ENCODE results near the gene LIMA1. TPM values are rescaled to one million over a fixed set of nuclear protein-coding genes. Genes with fewer than 3 reads are reported as not detected.

The LIMA1 gene
- total RNA-seq, 6 experiments from 2014 or later: 7.3 to 21.9 (median 13.1) TPM

DNA sequence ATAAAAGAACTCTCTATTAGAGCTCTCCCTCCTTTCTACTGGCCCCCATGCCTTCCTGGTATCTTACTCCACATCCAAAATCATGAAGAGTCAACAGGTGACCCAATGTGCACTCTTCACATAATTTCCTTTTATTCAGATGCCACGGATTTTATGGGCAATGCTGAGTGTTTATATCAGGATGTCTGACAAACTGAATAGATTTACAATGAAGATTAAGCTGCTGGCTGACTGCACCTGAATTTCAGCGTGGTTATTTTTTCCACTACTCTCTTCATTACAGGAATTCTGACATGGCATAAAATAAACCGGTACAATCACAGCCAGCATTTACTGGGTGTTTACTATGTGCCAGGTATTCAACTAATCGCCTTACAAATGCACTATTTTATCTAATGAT lies 86.8 kb downstream of the LIMA1 start:
- ATAC-seq (no peak), DNase-seq (no peak)
- Histone ChIP-seq H3K4me3 (no peak overlapping the region), H3K36me3 (peaks cover 0 to 13% (median 0%) of the 10 kb centered on the region in 4 donors), H3K27ac (no peak overlapping the region), H3K27me3 (no peaks in the 10 kb centered on the region), H3K9me3 (no peaks in the 10 kb centered on the region), H3K4me1 (no peaks in the 10 kb centered on the region)
- intact Hi-C loops (cut with DNase I): no loop called here
- 81% methylated on average over 4 of the region's 4 CpGs for WGBS (ENCODE audit: insufficient coverage, low coverage, low lambda C conversion rate, missing lambda C conversion rate)
- no peak for TF ChIP-seq POLR2A (IDR thresholded peaks at IDR 0.05)
- TF ChIP-seq, protein P1, sequence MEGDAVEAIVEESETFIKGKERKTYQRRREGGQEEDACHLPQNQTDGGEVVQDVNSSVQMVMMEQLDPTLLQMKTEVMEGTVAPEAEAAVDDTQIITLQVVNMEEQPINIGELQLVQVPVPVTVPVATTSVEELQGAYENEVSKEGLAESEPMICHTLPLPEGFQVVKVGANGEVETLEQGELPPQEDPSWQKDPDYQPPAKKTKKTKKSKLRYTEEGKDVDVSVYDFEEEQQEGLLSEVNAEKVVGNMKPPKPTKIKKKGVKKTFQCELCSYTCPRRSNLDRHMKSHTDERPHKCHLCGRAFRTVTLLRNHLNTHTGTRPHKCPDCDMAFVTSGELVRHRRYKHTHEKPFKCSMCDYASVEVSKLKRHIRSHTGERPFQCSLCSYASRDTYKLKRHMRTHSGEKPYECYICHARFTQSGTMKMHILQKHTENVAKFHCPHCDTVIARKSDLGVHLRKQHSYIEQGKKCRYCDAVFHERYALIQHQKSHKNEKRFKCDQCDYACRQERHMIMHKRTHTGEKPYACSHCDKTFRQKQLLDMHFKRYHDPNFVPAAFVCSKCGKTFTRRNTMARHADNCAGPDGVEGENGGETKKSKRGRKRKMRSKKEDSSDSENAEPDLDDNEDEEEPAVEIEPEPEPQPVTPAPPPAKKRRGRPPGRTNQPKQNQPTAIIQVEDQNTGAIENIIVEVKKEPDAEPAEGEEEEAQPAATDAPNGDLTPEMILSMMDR (IDR thresholded peaks at IDR 0.05): no peak

DNA sequence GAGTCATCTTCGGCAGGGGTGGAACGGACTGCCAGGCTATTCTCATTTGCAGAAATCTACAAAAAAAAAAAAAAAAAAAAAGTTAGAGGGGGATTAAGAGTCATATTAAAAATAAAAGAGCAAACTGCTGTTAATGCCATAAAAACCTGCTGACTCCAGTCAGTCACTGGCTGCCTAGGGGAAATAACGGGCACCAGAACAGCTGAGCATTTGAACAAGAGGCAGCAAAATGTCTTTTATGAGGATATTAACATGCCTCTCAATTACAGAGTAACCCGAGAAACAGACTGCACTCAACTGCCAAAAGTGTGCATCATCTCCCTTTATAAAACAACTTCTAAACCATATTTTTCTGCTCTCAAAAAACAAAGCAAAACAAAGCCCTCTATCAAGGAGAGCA lies 87.5 kb downstream of the LIMA1 start:
- H3K9me3 ChIP-seq: no peaks in the 10 kb centered on the region
- no peaks in the 10 kb centered on the region for H3K27me3 ChIP-seq
- WGBS (ENCODE audit: insufficient coverage, low coverage, low lambda C conversion rate, missing lambda C conversion rate): 86% methylated on average over 4 of the region's 4 CpGs
- TF ChIP-seq, protein P1 (IDR thresholded peaks at IDR 0.05): no peak
- TF ChIP-seq POLR2A (IDR thresholded peaks at IDR 0.05): no peak
- intact Hi-C loops (cut with DNase I): no loop called here
- no peak overlapping the region for H3K27ac ChIP-seq
- H3K4me1 ChIP-seq: no peaks in the 10 kb centered on the region
- ATAC-seq (no peak), DNase-seq (no peak)
- no peak overlapping the region for H3K4me3 ChIP-seq
- H3K36me3 ChIP-seq: peaks cover 0 to 13% (median 0%) of the 10 kb centered on the region in 4 donors

DNA sequence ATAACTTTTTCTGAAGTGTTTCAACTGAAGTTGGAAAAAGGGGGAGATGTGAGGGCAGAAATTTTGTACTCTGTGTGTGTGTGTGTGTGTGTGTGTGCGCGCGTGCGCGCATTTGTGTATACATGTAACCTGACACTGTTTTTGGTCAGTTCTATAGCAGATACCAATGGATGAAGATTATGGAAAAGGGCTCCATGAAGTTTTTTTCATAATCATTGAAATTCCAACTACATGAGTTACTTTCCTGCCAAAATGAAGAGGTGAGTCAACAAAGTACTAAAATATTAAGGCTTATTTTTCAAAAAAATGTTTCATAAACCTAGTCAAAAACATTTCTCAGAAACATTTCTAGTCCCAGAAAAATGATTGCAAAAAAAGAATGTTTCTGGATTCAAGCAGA lies 90.4 kb downstream of the LIMA1 start:
- H3K27ac ChIP-seq: no peak overlapping the region
- H3K9me3 ChIP-seq: no peaks in the 10 kb centered on the region
- intact Hi-C loops (cut with DNase I): no loop called here
- no peak overlapping the region for H3K4me3 ChIP-seq
- H3K27me3 ChIP-seq: no peaks in the 10 kb centered on the region
- no peaks in the 10 kb centered on the region for H3K4me1 ChIP-seq
- H3K36me3 ChIP-seq: peaks cover 0 to 4% (median 0%) of the 10 kb centered on the region in 4 donors
- 76% methylated on average over 5 of the region's 5 CpGs for WGBS (ENCODE audit: insufficient coverage, low coverage, low lambda C conversion rate, missing lambda C conversion rate)
- TF ChIP-seq POLR2A (IDR thresholded peaks at IDR 0.05): no peak
- TF ChIP-seq, protein P1 (IDR thresholded peaks at IDR 0.05): no peak
- ATAC-seq (no peak), DNase-seq (no peak)

DNA sequence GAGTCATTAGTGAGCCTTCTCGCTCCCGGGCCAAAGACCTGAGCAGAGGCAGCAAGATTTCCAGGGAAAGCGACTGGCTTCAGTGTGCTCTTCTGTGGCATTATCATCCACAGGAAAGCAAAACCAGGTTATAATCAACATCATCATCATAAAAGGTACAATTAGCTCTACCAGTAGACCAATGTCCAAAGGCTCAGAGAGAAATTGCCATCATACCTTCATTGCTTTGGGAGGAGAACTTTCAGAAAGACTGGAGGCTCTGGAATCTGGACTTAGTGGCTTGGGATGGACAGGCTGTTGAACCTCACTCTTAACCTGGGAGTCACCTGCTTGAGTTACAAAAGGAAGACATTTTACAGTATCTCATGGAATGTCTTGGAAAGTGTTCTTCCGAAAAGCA lies 91.1 kb downstream of the LIMA1 start:
- Histone ChIP-seq H3K4me3 (no peak overlapping the region), H3K4me1 (no peaks in the 10 kb centered on the region), H3K27ac (no peak overlapping the region), H3K27me3 (no peaks in the 10 kb centered on the region), H3K36me3 (peaks cover 0 to 4% (median 0%) of the 10 kb centered on the region in 4 donors), H3K9me3 (no peaks in the 10 kb centered on the region)
- intact Hi-C loops (cut with DNase I): no loop called here
- no peak for ATAC-seq
- no peak for DNase-seq
- TF ChIP-seq POLR2A (IDR thresholded peaks at IDR 0.05): no peak
- TF ChIP-seq, protein P1 (IDR thresholded peaks at IDR 0.05): no peak
- 96% methylated on average over 4 of the region's 4 CpGs for WGBS (ENCODE audit: insufficient coverage, low coverage, low lambda C conversion rate, missing lambda C conversion rate)

DNA sequence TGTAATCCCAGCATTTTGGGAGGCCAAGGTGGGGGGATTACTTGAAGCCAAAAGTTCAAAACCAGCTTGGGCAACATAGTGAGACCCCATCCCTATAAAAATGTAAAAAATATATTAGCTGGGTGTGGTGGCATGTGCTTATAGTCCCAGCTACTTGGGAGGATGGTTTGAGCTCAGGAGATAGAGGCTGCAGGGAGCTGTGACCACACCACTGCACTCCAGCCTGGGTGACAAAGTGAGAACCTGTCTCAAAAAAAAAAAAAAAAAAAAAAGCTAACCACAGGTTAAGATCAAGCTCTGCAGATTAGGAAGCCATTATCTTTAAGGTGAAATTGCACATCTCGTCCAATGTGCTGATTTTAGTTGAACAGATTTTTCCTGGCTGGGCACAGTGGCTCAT lies 92.5 kb downstream of the LIMA1 start:
- DNase-seq (no peak), ATAC-seq (no peak)
- Histone ChIP-seq H3K27ac (no peak overlapping the region), H3K9me3 (no peaks in the 10 kb centered on the region), H3K4me1 (no peaks in the 10 kb centered on the region), H3K27me3 (no peaks in the 10 kb centered on the region), H3K36me3 (peaks cover 0 to 4% (median 0%) of the 10 kb centered on the region in 4 donors), H3K4me3 (no peak overlapping the region)
- intact Hi-C loops (cut with DNase I): no loop called here
- TF ChIP-seq POLR2A (IDR thresholded peaks at IDR 0.05): no peak
- TF ChIP-seq, protein P1 (IDR thresholded peaks at IDR 0.05): no peak
- 50% methylated on average over 1 of the region's 1 CpG for WGBS (ENCODE audit: insufficient coverage, low coverage, low lambda C conversion rate, missing lambda C conversion rate)
